ENCODE data around the gene ANXA6. TPM values are rescaled to one million over a fixed set of nuclear protein-coding genes. Genes with fewer than 3 reads are reported as not detected.
A peak's percentile ranks its signal among the peaks of the same experiment; 100 is the strongest.

Gene ANXA6
- total RNA-seq, 2 experiments from 2014 or later, result 481 to 495 TPM

GRCh38 chr5:151071848-151072629, 85.5 kb downstream of the ANXA6 start:
- peak overlapping the region; percentile 52 for H3K27ac Mint-ChIP-seq
- peaks cover 70% of the 10 kb centered on the region for H3K4me1 Mint-ChIP-seq (ENCODE audit: low read depth)
- H3K36me3 Mint-ChIP-seq (ENCODE audit: low read depth), result peaks cover 74% of the 10 kb centered on the region
- ChIA-PET CTCF (interaction anchor here (6.6 to 9.8 kb wide), 2 partner anchors 22 to 43 kb away, joined by 43 to 67 read pairs; no protein-coding TSS in a partner anchor), POLR2A (interaction anchor here (1.0 kb wide), 1 partner anchor 10 kb away, joined by 3 read pairs; no protein-coding TSS in a partner anchor)
- DNase-seq (no peak), ATAC-seq (no peak)
- H3K27me3 Mint-ChIP-seq (ENCODE audit: low read depth), result no peaks in the 10 kb centered on the region
- H3K9me3 Mint-ChIP-seq (ENCODE audit: insufficient read depth), result no peaks in the 10 kb centered on the region
- H3K4me3 Mint-ChIP-seq, result no peak overlapping the region

DNA sequence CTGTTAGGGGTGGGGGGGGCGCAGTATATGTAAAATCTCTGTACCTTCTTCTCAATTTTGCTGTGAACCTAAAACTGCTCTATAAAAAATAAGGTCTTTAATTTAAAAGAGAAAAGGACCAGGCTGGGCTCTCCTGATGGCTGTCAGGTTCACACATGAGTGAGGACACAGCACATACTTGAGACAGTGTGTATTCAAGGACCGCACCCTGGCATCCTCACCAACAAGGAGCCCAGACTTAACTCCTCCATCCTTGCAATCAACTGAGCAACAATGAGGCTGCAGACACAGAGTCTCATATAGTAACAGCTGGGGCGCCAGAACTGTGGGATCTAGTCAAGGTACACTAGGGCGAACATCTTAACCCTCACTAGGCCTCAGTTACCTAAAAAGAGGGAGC, 86.6 kb downstream of the ANXA6 start:
- DNase-seq, result no peak
- Mint-ChIP-seq H3K9me3 (ENCODE audit: insufficient read depth) (no peaks in the 10 kb centered on the region), H3K27me3 (ENCODE audit: low read depth) (no peaks in the 10 kb centered on the region), H3K36me3 (ENCODE audit: low read depth) (peaks cover 73% of the 10 kb centered on the region), H3K4me1 (ENCODE audit: low read depth) (peaks cover 69% of the 10 kb centered on the region), H3K27ac (no peak overlapping the region), H3K4me3 (no peak overlapping the region)
- ATAC-seq, result no peak
- CTCF ChIA-PET, result interaction anchor here (6.6 to 9.8 kb wide), 2 partner anchors 21 to 44 kb away, joined by 43 to 67 read pairs; no protein-coding TSS in a partner anchor
- POLR2A ChIA-PET, result interaction anchor here (0.7 kb wide), 1 partner anchor 28 kb away, joined by 3 read pairs; no protein-coding TSS in a partner anchor

DNA sequence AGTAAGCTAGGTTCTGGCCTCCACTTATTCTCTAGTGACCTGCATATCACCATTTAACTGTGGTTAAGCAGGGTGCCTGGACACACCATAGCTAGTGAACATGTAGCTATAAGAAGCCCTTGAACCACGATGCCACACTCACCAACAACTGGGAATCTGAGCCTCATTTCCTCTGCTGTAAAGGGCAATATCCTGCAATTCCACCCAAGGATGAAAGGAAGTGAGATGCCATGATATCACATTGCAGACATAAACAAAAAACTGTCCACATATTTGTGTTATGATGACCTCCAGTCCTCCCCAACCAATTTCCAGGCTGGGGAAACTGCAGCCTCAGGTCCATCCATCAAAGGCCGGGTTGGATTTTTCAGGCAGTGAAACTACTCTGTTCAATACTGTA, 87.1 kb downstream of the ANXA6 start:
- H3K9me3 Mint-ChIP-seq (ENCODE audit: insufficient read depth), result no peaks in the 10 kb centered on the region
- CTCF ChIA-PET, result interaction anchor here (1.4 to 9.8 kb wide), 3 partner anchors 21 to 94 kb away, joined by 3 to 67 read pairs (median 43); no protein-coding TSS in a partner anchor
- DNase-seq (no peak), ATAC-seq (no peak)
- H3K4me3 Mint-ChIP-seq, result no peak overlapping the region
- POLR2A ChIA-PET, result no interaction called here
- H3K4me1 Mint-ChIP-seq (ENCODE audit: low read depth), result peaks cover 67% of the 10 kb centered on the region
- no peaks in the 10 kb centered on the region for H3K27me3 Mint-ChIP-seq (ENCODE audit: low read depth)
- H3K36me3 Mint-ChIP-seq (ENCODE audit: low read depth), result peaks cover 69% of the 10 kb centered on the region
- H3K27ac Mint-ChIP-seq, result no peak overlapping the region

- DNase-seq (no peak), ATAC-seq (peak; percentile 66)
- ChIA-PET POLR2A (interaction anchor here (0.6 to 1.6 kb wide), 5 partner anchors 11 to 42 kb away, joined by 3 to 5 read pairs (median 4); no protein-coding TSS in a partner anchor), CTCF (interaction anchor here (0.7 to 9.8 kb wide), 7 partner anchors 14 to 96 kb away, joined by 3 to 67 read pairs (median 6); no protein-coding TSS in a partner anchor)
- H3K4me3 Mint-ChIP-seq, result peak overlapping the region; percentile 28
- peaks cover 70% of the 10 kb centered on the region for H3K4me1 Mint-ChIP-seq (ENCODE audit: low read depth)
- H3K27me3 Mint-ChIP-seq (ENCODE audit: low read depth), result no peaks in the 10 kb centered on the region
- H3K27ac Mint-ChIP-seq, result peak overlapping the region; percentile 77
- peaks cover 57% of the 10 kb centered on the region for H3K36me3 Mint-ChIP-seq (ENCODE audit: low read depth)
- no peaks in the 10 kb centered on the region for H3K9me3 Mint-ChIP-seq (ENCODE audit: insufficient read depth)
Measured at GRCh38 chr5:151068433-151069197, 89.0 kb downstream of the ANXA6 start.

DNA sequence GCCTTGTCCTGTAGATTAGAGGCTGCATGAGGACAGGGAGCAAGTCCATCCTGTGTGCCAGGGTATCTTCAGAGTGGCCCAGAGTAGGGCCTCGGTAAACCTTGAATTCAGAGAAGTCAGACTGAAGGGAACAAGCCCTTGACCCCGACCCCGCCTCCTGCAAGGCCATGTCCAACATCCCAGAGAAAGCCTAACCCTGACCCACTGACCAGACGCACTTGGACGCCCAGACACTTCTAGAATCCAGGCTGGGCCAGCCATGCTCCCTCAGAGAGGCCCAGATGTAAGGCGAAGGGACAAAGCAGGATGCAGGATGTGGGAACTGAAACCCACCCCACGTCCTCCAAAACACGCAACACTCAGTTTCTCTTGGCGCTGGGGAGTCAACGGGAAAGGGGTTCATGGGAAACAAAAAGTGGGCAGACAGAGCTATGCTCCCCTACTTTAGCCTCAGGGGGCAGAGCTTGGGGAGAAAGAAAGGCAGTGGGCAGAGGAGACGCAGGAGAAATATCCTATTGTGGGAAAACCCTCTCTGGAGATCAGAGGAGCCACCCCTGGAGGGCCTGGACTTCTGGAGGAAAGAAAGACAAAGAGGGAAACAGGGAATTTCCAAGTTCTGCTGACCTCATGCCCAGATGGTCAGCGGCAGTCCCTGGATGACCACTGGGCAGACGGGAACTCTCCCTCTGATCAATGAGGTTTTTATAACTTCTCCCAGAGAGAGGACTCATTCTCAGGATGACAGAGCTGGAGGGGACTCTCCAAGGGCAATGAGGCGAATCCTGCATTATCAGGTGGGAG, 89.7 kb downstream of the ANXA6 start:
- peaks cover 56% of the 10 kb centered on the region for H3K36me3 Mint-ChIP-seq (ENCODE audit: low read depth)
- CTCF ChIA-PET, result interaction anchor here (1.0 to 9.8 kb wide), 5 partner anchors 15 to 97 kb away, joined by 3 to 67 read pairs (median 6); no protein-coding TSS in a partner anchor
- ATAC-seq, result no peak

DNA sequence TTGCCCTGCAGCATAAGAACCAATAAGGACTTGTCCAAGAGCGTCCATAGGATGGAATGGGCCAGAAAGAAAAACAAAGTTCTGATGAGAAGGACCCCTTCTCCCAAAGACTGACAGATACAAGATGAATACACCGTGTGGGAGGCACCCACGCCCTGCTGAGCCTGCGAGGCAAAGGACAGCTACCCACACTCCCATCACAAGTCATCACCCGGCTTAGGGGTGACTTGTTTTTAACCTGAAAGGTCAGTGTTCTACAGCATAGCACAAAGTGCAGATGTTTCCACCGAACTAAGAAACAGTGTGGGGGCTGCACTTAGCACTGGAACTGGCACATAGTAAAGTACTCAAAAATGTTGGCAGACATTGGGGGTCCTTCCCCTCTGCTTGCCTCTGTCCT, 90.7 kb downstream of the ANXA6 start:
- peaks cover 70% of the 10 kb centered on the region for H3K4me1 Mint-ChIP-seq (ENCODE audit: low read depth)
- H3K9me3 Mint-ChIP-seq (ENCODE audit: insufficient read depth), result no peaks in the 10 kb centered on the region
- no peak for ATAC-seq
- CTCF ChIA-PET, result interaction anchor here (2.2 to 9.8 kb wide), 2 partner anchors 17 to 48 kb away, joined by 13 to 67 read pairs; no protein-coding TSS in a partner anchor
- H3K27me3 Mint-ChIP-seq (ENCODE audit: low read depth), result no peaks in the 10 kb centered on the region
- no peak overlapping the region for H3K27ac Mint-ChIP-seq
- H3K4me3 Mint-ChIP-seq, result no peak overlapping the region
- POLR2A ChIA-PET, result no interaction called here
- DNase-seq, result no peak
- peaks cover 51% of the 10 kb centered on the region for H3K36me3 Mint-ChIP-seq (ENCODE audit: low read depth)

More for the DNA sequence above, 89.7 kb downstream of the ANXA6 start:
- no peaks in the 10 kb centered on the region for H3K27me3 Mint-ChIP-seq (ENCODE audit: low read depth)
- H3K4me1 Mint-ChIP-seq (ENCODE audit: low read depth), result peaks cover 74% of the 10 kb centered on the region
- H3K9me3 Mint-ChIP-seq (ENCODE audit: insufficient read depth), result no peaks in the 10 kb centered on the region
- H3K4me3 Mint-ChIP-seq, result no peak overlapping the region
- POLR2A ChIA-PET, result interaction anchor here (1.3 to 1.6 kb wide), 3 partner anchors 12 to 30 kb away, joined by 3 to 5 read pairs (median 4); no protein-coding TSS in a partner anchor
- DNase-seq, result no peak
- peak overlapping the region; percentile 77 for H3K27ac Mint-ChIP-seq

- Mint-ChIP-seq H3K36me3 (ENCODE audit: low read depth) (peaks cover 63% of the 10 kb centered on the region), H3K27ac (peak overlapping the region; percentile 48), H3K27me3 (ENCODE audit: low read depth) (no peaks in the 10 kb centered on the region), H3K4me3 (no peak overlapping the region), H3K9me3 (ENCODE audit: insufficient read depth) (no peaks in the 10 kb centered on the region), H3K4me1 (ENCODE audit: low read depth) (peaks cover 64% of the 10 kb centered on the region)
- ChIA-PET POLR2A (interaction anchor here (0.7 to 0.9 kb wide), 2 partner anchors 13 to 18 kb away, joined by 3 to 6 read pairs; no protein-coding TSS in a partner anchor), CTCF (interaction anchor here (0.6 to 2.2 kb wide), 7 partner anchors 14 to 252 kb away, joined by 3 to 13 read pairs (median 4); no protein-coding TSS in a partner anchor)
- DNase-seq (no peak), ATAC-seq (no peak)
Measured at GRCh38 chr5:151065609-151066008, 92.0 kb downstream of the ANXA6 start.

GRCh38 chr5:151064916-151065499, 92.6 kb downstream of the ANXA6 start:
- Mint-ChIP-seq H3K4me1 (ENCODE audit: low read depth) (peaks cover 64% of the 10 kb centered on the region), H3K27ac (no peak overlapping the region), H3K27me3 (ENCODE audit: low read depth) (no peaks in the 10 kb centered on the region), H3K36me3 (ENCODE audit: low read depth) (peaks cover 66% of the 10 kb centered on the region), H3K9me3 (ENCODE audit: insufficient read depth) (no peaks in the 10 kb centered on the region), H3K4me3 (no peak overlapping the region)
- DNase-seq (no peak), ATAC-seq (no peak)
- POLR2A ChIA-PET, result interaction anchor here (0.7 to 0.9 kb wide), 2 partner anchors 14 to 19 kb away, joined by 3 to 6 read pairs; no protein-coding TSS in a partner anchor
- CTCF ChIA-PET, result interaction anchor here (1.4 to 2.2 kb wide), 5 partner anchors 13 to 100 kb away, joined by 3 to 13 read pairs (median 4); no protein-coding TSS in a partner anchor

DNA sequence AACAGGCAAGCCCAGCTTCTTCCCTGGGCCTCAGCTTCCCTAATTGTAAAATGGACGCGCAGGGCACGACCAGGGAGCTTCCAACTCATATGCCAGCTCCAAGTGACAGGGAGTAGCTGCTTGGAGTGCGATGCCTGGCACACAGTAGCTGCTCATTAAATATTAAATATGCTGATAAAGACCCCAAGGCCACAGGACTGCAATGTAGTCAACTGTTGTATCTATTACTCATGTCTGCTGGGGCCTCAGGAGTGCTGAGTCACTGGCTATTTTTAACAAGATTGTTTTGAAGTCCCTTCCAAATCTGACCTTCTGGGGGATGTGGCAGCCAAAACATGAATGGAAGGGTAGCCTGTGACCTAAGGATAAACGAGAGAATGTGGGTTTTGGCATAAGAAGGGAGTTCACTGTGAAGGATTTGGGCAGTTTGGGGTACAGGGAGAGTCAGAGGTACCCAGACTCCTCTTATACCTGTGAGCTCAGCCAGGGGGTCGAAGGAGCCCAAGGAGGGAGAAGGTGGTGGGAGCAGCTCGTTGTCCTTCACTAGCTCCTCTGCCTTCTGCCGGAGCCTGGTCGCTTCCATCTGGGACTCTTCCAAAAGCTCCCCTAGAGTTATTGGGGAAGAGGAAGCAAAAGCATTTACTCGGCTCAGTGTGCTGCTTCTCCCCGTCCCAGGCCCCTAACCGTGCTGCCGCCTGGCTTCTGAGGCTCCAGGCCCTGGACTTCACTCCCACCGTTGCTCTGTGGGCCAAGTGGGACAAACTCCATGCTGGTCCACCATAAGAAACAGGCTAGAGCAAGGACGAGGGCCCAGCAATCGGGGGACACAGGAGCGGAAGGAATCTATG, 94.2 kb downstream of the ANXA6 start:
- ChIA-PET CTCF (interaction anchor here (1.0 to 1.7 kb wide), 4 partner anchors 12 to 101 kb away, joined by 3 to 5 read pairs (median 3); no protein-coding TSS in a partner anchor), POLR2A (interaction anchor here (0.6 to 1.0 kb wide), 4 partner anchors 9 to 55 kb away, joined by 3 to 4 read pairs (median 3); no protein-coding TSS in a partner anchor)
- peaks cover 69% of the 10 kb centered on the region for H3K36me3 Mint-ChIP-seq (ENCODE audit: low read depth)
- H3K27ac Mint-ChIP-seq, result peak overlapping the region; percentile 35
- H3K4me3 Mint-ChIP-seq, result no peak overlapping the region
- H3K9me3 Mint-ChIP-seq (ENCODE audit: insufficient read depth), result no peaks in the 10 kb centered on the region
- peaks cover 59% of the 10 kb centered on the region for H3K4me1 Mint-ChIP-seq (ENCODE audit: low read depth)
- no peak for ATAC-seq
- DNase-seq, result no peak
- no peaks in the 10 kb centered on the region for H3K27me3 Mint-ChIP-seq (ENCODE audit: low read depth)

All from activated CD8-positive, alpha-beta T cell treated with anti-CD3 and anti-CD28 coated beads, Interleukin-2, amount 10 ng/mL, durations not matched to agents 7 days and 5 days (primary cell).